HG02623 (cell line): ENCODE data around the gene COX8A.

Source experiments
- ATAC-seq: cut with Tn5 transposase; IDR thresholded peaks from one replicate; pipeline ENCODE4 v1.9.1; 2021; ENCODE audit warnings: moderate library complexity; ENCODE audit not compliant: unreplicated experiment

COX8A gene

DNA sequence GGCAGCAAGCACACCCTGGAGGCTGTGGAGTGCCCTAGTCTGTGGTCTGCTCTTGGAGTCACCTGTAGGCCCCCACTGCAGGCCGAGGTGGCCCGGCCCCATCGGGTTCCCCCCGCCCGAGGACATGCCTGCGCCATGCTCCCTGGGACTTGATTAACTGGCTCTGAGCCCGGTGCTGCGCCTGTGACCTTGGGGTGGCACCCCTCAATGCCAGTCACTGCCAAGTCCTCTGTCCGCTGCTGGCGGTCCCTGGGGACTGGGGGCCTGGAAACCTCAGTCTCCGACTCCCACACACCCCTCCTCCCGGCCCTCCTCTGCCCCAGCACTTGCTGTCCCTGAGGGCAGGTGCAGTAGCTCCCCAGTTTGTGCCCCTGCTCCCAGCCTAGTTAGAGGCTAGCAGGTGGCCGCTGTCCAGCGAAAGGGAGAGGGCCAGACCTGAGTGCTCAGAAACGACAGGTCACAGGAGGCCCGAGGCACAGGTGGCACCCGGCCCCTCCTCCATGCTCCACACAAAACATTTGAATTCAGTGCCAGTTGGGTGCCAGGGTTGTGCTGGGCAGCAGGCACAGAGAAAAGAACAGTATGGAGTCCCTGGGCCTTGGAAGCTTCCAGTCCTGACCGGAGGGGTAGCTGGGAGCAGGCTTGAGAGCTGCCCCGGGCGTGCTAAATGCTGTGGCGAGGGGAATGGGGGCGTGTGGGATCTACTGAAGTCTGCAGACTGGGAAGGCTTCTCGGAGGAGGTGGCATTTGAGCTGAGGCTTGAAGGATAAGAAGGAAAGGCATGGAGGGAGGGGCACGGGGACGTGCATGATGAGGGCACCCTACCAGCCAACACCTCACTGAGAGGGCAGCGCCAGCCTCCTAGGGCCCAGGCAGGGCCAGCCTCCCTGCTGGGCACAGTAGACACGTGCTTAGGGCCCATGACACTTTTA is 45.0 kb downstream of the COX8A start:
- ATAC-seq = no peak

DNA sequence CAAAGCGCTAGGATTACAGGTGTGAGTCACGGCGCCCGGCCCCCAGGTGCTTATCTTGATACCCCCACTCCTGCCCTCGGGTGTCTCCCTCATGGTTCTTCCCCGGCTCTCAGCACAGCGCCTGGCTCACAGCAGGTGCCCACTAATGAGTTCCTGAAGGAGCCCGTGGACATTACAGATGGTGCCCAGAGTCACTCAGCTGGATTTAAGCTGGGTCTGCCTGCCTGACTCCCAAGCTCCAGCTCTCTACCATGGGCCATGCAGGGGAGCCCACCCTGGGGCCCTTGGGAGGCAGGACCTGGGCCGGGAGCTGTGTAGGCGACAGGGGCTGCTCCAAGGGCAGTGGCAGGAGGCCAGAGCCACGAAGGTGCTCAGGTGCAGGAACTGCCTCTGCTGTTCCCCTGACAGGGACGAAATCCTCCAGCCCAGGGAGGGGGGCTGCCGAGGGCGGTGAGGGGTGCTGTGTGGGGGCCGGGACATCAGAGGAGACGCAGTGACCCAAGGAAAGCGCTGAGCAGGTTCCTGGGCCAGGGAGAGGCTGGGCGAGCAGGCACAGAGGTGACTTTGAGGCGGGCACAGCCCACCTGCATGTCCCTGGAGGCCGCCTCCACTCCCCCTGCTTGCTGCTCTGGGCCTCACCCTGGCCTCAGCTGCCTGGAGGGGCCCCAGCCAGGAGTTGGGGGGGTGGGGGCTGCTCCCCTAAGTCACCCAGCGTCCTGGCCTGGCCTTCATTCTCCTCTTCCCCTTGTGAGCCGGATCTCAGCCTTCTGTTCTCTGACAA is 46.7 kb downstream of the COX8A start:
- ATAC-seq = no peak

DNA sequence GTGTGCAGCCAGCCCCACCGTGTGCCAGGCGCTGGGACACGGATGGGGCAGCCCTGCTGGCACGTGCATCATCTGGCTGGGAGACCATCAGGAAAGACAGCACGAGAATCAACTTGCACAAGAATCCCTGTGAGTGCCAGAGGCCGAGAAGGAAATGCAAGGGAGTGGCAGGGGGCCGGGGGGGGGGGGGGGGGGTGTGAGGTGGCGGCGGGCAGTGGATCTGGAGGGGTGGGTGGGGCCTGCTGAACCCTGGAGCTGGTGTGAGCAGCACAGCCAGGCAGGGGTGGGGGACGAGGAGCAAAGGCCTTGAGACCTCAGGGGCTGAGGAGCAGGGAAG is 47.3 kb downstream of the COX8A start:
- ATAC-seq = no peak

DNA sequence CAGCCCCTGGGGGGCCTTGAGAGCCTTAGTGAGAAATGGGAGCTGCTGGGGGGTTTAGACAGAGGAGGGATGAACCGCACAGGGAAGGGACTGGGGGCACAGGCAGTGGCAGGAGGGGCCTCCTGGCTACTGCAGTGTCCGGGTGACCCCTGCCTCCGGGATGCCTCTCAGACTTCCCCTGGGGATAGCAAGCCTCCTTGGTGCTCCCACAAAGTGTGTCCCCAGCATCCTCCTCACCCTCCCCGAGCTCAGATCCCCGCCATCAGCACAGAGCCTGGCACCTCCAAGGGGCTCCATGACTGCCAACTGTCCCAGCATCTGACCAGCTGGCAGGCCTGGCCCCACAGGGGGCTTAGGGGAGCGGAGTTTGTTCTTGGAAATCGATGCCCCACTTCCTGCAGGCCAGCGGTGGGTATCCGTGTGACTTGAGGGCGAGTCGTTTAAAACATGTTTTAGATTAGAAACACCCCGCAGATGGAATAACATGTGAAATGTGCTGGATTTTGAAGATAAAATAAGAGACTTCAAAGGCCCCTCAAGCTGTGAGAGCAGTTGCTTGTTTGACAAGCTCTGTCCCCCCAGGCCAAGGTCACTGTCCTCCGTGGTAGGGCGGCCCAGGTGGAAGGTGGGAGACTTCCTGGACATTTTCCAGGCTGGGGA is 47.8 kb downstream of the COX8A start:
- ATAC-seq = no peak

DNA sequence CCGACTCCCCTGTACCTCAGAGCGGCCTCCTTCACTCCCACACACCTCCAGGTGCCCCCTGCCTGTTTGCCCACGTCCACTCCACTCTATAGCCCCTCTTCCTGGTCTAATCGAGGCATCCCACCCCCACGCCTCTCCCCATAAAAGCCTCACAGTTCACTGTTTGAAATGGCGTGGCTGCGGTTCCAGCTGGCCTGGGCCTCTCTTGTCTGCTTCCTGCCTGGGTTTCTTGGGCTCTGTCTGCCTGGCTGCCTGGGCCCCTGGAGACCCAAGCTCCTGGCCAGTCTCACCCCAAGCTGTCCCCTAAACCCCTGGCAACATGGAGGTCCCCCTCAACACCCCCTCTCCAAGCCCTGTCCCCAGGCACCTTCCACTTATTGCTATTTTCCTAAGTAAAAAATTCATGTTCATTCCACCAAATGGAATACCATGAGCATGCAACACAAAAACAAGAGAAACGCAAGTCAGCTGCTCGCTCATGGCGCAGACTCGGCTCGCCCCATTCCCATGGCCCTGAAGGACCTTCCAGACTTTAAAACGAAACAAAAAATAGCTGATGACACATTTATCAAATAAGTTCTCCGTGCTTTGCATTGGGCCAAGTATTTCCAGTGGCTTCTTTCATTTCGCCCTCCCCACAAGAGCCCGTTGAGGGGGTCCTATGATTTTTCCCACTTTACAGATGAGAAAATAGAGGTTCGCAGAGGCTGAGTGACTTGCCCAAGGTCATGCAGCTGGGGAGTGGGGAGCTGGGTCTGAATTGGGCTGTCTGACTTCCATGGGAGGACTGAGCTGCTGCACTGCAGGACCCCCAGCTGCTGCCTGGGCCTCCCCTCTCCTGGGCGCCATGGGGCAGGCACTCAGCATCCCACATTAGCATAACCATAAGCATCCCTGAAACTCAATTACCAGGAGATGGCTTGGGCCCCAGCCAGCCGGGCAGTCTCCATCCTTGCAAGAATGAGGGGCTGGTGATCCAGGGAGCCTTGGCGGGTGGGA is 49.6 kb downstream of the COX8A start:
- no peak for ATAC-seq

DNA sequence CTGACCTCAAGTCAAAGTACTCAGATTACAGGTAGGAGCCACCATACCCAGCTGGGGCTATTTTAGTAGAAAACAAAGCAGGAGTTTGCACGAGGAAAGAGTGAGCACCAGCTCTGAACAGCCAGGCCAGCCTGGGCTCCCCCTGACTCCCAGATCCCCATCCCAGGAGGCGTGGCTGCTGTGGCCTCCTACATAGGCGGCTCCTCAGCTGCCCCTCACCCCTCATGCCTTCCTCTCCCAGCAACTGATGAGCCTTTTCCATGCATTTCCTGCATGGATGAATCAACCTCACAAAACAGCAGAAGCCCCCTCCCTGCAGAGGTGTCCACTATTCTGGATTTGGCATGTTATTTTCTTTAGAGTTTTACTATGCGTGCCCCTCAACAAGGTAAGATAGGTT is 50.8 kb downstream of the COX8A start:
- no peak for ATAC-seq
